Ureter (tissue), 1 donor: ENCODE results near the gene ETV3L. TPM values are rescaled to one million over a fixed set of nuclear protein-coding genes. Genes with fewer than 3 reads are reported as not detected.
"Not testable (repeated sequence)": the region's sequence is repeated elsewhere in the genome, so short reads cannot be mapped to it uniquely, and the experiment has no call there.

Experiments
- DNase-seq: peaks from one replicate; pipeline ENCODE4 v3.0.0-alpha.2; 2020; ENCODE audit warnings: low spot score
- total RNA-seq: library from RNA; stranded (reverse); gene quantifications from one replicate; pipeline ENCODE4 v1.2.4, GENCODE V29; 2023
- donor health status: DM: yes; HTN: yes; CAD: no.

Gene ETV3L
- total RNA-seq, 1 donor from 2014 or later, result not detected

DNA sequence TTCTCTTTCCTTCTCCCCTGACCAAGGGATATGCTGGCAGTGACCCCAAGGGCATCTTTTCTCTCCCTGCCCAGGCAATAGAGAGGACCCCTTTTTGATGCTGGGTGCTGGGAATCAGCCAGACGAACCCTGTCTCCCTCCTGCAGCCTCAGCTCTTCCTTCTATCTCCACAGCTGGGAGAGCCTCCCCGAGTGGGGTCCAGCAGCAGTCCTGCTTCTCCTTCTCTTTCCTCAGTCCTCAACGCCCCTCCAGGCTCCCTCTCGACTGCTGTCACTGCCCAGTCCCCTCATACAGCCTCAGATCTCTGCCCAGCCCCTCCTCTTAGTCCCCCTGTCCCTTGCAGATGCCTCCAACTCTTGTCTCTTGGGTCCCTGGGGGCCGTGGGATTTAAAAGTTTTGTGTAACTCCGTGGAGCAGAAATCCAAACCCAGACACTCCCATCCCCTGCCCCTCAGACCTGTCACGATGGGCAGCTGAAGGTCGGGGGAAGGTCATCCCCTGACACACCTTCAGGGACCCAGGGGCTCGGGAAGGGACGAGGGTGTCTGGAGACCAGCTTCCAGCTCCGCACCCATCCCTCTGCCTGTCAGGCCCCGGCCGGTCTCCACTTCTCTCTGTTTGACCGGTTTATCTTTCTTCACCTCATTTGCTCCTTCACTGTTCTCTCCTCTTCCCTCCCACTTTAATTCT lies 5.8 kb upstream of the ETV3L start:
- no peak for DNase-seq

DNA sequence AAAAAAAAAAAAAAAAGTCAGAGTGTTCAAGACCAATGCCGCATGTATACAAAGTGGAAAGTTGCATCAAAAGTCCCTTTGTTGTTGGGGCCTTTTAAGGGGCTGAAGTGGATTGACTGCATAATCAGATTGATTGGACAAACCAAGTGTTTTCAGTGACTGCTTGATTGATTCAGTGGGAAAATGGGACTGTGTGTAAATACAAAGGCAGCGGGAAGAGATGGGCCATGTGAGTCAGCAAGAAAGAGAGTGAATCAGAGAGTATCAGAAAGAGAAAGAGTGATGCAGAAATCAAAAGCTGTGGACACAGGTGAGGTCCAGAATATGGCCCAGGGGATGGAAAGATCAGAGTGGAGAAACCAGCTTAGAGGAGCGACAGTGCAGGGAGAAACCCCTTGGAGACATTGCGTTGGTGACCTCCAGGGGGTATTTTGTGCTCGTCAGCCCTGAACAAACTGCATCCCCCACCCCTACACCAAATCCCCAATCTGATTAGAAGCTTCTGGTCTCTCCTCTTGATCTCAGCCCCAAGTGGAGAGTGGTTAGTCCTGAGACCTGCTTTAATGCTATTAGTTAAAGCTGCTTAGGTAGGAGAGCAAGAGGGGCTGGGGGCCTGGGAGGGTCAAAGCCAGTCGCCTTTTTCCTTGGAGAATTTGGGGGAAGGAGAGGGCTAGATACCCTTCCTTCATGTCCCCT lies 5.1 kb upstream of the ETV3L start:
- no peak for DNase-seq

GRCh38 chr1:157103268-157103667 lies 3.7 kb upstream of the ETV3L start:
- no peak for DNase-seq

GRCh38 chr1:157101149-157101548 lies 1.5 kb upstream of the ETV3L start:
- DNase-seq, result no peak

DNA sequence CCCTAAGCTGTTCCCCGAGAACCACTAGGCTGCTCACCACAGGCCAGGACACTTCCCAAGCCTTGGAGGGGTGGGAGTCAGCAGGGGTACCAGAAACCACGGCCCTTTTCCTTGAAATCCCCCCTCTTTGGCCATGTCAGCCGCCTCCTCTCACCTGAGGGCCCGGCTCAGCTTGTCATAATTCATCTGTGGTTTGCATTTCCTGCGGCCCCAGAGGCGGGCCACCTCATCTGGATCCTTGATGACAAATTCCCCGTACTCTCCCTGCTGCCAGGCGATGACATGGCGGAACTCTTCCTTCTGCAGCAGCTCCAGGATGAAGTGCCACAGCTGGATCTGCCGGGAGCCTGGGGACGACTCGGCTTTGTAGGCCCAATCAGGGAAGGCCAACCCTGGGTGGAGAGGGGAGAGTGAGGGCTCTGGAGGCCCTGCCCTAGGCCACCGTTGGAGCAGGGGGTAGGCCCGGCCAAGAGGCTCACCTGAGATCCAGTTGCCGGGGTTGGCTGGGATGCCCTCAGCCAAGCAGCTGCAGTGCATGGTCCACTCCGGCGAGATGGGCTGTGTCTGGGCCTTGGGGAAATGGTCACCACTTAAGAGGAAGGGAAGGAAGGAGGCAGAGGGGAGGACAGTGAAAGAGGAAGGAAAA lies 498 bp downstream of the ETV3L start:
- DNase-seq, result not testable (repeated sequence)

GRCh38 chr1:157098519-157098918 lies 1.1 kb downstream of the ETV3L start:
- no peak for DNase-seq

- DNase-seq, result no peak
Measured at GRCh38 chr1:157097692-157098091, 1.9 kb downstream of the ETV3L start.

DNA sequence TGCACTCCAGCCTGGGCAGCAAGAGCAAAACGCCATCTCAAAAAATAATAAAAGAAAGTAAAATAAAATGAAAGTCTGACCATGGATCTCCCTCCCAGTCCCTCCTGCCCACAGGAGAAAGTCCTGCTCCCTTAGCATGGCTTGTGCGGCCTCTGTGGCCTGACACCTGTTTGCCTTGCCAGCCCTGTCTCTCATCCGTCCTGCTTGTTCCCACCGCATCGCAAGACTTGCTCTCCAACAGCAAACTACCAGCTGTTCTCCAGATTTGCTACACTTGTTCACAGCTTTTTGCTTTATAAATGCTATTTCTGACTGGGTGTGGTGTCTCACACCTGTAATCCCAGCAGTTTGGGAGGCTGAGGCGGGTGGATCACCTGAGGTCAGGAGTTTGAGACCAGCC lies 2.7 kb downstream of the ETV3L start:
- no peak for DNase-seq

DNA sequence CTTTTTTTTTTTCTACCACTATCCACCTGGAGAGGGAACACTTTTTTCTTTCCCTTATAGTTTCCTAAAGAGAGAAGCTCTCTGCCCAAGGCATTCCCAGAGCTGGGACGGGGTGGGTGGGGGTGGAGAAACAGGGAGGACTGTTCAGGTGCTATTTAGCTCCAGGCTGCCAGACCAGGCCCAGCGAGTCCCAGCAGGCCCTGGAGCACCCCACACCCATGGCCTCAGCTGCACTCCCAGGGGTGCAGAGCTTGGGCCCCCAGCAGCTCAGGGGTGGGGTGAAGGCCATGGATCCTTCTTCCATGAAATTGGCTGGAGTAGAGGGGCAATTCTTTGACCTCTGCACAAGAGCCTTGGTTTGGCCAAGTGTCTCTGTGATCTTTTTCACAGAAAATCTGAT lies 4.1 kb downstream of the ETV3L start:
- DNase-seq, result no peak

GRCh38 chr1:157095091-157095490 lies 4.5 kb downstream of the ETV3L start:
- DNase-seq, result no peak

GRCh38 chr1:157092831-157093230 lies 6.8 kb downstream of the ETV3L start:
- DNase-seq, result no peak

DNA sequence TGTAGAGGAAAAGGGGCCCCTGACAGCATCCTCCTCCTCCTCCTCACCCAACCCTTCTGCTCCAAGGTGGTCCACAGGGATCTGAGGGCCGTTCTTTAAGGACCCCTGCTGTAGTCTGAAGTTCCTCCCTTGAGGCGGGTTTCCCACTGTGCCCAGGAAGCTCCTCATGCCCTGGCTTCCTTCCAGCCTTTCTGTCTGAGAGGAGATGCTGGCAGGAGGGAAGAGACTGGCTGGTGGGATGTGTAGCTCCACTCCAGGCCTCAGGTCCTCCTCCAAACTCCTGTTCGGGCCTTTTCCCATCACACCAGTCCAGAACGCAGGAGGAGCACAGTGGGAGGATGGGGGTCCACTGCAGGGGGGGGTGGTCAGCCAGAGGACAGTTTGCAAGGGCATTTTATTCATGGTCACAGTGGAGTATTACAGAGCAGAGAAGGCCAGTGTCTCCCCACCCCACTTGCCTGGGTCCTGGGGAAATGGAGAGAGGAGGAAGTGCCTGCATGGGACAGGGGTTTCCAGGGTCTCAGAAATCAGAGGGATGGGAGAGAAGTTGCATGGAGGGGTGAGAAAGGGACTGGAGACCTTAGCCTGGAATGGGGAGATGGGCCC lies 7.8 kb downstream of the ETV3L start:
- DNase-seq, result no peak

DNA sequence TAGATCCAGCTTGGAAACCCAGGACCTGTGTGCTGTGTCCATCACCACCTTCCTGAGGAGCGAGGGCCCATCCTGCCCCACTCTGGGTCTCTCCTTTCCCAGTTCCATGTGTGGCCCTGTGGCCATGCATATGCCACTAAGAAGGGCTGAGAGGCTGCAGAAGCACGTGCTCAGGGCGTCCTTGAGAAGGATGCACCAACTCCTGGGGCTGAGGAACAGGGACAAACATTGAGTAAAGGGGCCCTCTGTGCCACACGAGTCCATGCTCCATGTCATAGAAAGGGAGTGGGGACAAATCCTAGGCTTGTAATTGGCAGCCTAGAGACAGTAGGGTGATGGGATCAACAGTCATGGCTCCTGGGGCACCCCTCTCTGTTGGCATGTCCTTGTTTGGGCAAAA lies 8.4 kb downstream of the ETV3L start:
- DNase-seq, result no peak

GRCh38 chr1:157090771-157091170 lies 8.8 kb downstream of the ETV3L start:
- no peak for DNase-seq

DNA sequence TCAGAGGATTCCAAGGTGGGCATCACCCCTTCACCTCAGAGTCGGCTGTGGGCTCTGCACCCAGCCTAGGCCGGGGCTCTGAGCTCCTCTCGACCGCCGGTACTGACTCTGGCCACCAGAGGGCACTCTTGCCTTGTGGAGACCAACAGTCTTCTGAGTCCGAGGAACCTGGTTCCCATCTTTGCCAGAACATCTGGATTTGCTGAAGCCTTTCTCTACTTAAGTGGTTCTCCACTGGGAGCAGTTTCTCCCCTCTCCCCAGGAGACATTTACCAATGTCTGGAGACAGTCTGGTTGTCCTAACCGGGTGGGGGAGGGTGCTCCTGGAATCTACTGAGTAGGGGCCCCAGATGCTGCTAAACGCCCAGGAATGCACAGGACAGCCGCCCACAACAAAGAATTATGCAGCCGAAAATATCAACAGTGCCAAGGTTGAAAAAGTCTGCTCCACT lies 9.4 kb downstream of the ETV3L start:
- DNase-seq, result peak; percentile 89

DNA sequence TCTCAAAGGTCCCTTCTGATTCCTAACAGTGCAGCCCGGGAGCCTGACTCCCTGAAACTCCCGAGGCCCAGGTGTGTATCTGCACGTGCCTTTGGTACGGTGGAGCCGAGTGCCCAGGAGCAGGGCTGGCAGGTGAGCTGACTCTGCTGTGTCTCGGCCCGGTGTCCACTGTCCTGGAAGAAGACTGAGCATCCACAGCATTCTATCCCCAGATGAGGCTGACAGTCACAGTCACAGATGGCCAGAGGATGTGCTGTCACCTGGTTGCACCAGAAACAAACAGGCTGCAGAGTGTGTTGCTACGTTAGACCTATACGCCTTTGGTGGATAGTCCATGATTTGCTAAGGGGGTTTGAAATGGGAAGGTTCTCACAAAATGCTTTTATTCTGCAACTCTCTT lies 9.8 kb downstream of the ETV3L start:
- no peak for DNase-seq

- no peak for DNase-seq
Measured at GRCh38 chr1:157088607-157089006, 11.0 kb downstream of the ETV3L start.

DNA sequence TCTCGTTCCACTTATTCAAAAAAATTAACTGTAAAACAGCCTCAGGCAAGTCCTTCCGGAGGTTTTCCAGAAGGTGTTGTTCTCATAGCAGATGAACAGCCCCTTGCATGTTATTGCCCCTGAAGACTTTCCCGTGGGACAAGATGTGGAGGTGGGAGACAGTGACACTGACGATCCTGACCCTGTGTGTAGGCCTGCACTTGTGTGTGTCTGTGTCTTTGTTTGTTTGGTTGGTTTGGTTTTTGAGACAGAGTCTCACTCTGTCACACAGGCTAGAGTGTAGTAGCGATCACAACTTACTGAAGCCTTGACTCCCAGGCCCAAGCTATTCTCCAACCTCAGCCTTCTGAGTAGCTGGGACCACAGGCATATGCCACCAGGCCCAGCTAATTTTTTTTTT lies 12.6 kb downstream of the ETV3L start:
- DNase-seq, result no peak

- peak; percentile 43 for DNase-seq
Measured at GRCh38 chr1:157086299-157086698, 13.3 kb downstream of the ETV3L start.

- DNase-seq, result peak; percentile 14
Measured at GRCh38 chr1:157085421-157085820, 14.2 kb downstream of the ETV3L start.

- peak; percentile 25 for DNase-seq
Measured at GRCh38 chr1:157084720-157085119, 14.9 kb downstream of the ETV3L start.

GRCh38 chr1:157081707-157082106 lies 17.9 kb downstream of the ETV3L start:
- DNase-seq, result no peak

DNA sequence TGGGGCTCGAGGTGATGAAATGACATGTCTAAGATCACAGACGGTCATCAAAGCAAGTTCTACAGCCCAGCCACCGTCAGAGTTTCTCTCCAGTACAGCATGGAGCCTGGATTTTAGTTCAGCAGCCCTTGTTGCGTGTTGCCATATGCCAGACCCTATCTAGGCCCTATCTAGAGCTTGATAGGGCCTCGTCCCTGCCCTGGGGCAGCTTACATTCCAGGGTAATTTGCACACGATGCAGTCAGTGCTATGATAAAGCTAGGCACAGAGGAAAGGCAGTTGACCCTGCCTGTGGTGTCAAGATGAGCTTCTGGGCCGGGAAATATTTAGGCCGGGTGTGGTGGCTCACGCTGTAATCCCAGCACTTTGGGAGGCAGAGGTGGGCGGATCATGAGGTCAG lies 18.9 kb downstream of the ETV3L start:
- DNase-seq, result no peak
